ENCODE results near the gene ABCC2.

- TF ChIP-seq CTCF (conservative IDR thresholded peaks at IDR 0.05; ENCODE audit: low read length) (no peak), EZH2phosphoT487 (IDR thresholded peaks at IDR 0.05; ENCODE audit: borderline replicate concordance, low read depth, low read length) (no peak)
These were observed 31.7 kb downstream of the ABCC2 start for GRCh38 chr10:99814143-99814542.

Data from OCI-LY7 (cell line).